ENCODE results near the gene RASGRP1.

DNA sequence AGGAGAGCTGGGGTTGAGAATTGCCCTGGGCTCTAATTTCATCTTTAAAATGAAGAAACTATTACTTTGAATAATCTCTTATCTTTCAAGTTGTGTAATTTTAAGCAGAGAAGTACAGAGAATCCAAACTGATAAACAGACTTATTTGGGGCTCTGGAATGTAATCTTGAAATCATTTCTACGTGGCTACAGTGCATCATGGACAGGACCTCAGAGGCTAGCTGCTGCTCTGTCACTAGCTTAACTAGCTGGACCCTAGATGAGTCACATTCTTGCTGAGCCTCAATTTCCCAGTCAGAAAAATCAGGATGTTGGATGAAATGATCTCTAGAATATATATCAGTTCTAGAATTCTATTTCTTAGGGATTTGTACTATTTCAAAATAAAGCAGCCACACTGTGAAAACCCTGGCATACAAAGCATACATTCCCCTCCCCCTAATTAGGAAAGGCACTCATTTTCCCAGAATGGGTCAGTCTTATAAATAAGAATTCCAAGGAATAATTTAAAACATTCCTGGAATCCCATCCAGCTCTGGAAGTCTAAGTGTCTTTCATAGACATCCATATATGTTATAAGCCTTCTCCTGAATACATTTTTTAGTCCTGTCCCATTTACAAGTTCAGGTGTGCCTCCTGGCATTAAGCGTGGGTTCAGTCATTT, 47.2 kb downstream of the RASGRP1 start:
- TF ChIP-seq, protein P1, sequence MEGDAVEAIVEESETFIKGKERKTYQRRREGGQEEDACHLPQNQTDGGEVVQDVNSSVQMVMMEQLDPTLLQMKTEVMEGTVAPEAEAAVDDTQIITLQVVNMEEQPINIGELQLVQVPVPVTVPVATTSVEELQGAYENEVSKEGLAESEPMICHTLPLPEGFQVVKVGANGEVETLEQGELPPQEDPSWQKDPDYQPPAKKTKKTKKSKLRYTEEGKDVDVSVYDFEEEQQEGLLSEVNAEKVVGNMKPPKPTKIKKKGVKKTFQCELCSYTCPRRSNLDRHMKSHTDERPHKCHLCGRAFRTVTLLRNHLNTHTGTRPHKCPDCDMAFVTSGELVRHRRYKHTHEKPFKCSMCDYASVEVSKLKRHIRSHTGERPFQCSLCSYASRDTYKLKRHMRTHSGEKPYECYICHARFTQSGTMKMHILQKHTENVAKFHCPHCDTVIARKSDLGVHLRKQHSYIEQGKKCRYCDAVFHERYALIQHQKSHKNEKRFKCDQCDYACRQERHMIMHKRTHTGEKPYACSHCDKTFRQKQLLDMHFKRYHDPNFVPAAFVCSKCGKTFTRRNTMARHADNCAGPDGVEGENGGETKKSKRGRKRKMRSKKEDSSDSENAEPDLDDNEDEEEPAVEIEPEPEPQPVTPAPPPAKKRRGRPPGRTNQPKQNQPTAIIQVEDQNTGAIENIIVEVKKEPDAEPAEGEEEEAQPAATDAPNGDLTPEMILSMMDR (IDR thresholded peaks at IDR 0.05) = no peak
- no peak for TF ChIP-seq POLR2A (IDR thresholded peaks at IDR 0.05)

Measured in testis (tissue), 2 donors.